SJCRH30 (cell line): ENCODE data around the gene DNAJC21. TPM values are rescaled to one million over a fixed set of nuclear protein-coding genes. Genes with fewer than 3 reads are reported as not detected.
A peak's percentile ranks its signal among the peaks of the same experiment; 100 is the strongest.

Experiments used
- DNase-seq, 2 experiments: peaks; one replicate each; pipeline ENCODE4 v3.0.0-alpha.2; 2015 to 2020
- H3K27ac ChIP-seq: fragments of 250-450 bp; sonication (Bioruptor Pico); 2 replicates; pipeline ENCODE4 v1.5.1; 2020; ENCODE audit warnings: mild to moderate bottlenecking, moderate library complexity
- H3K27me3 ChIP-seq: fragments of 250-450 bp; sonication (Bioruptor Pico); 2 replicates; pipeline ENCODE4 v1.5.1; 2020; ENCODE audit warnings: mild to moderate bottlenecking, moderate library complexity
- H3K36me3 ChIP-seq: fragments of 250-450 bp; sonication (Bioruptor Pico); 2 replicates; pipeline ENCODE4 v1.5.1; 2020; ENCODE audit warnings: mild to moderate bottlenecking, moderate library complexity
- H3K4me1 ChIP-seq: fragments of 250-450 bp; sonication (Bioruptor Pico); 2 replicates; pipeline ENCODE4 v1.5.1; 2020; ENCODE audit warnings: mild to moderate bottlenecking, moderate library complexity
- H3K4me3 ChIP-seq: fragments of 250-450 bp; sonication (Bioruptor Pico); 2 replicates; pipeline ENCODE4 v1.5.1; 2020; ENCODE audit warnings: mild to moderate bottlenecking, moderate library complexity
- H3K9me3 ChIP-seq: fragments of 250-450 bp; sonication (Bioruptor Pico); replicated peaks from 2 replicates; pipeline ENCODE4 v1.5.1; 2020; ENCODE audit warnings: mild to moderate bottlenecking, moderate library complexity
- total RNA-seq: library from RNA; depleted of rRNA; stranded (reverse); fragments of >200 nt; shearing (Covaris generic); gene quantifications from 2 replicates; pipeline ENCODE4 v1.2.3, GENCODE V29; 2014; rRNA removed

The DNAJC21 gene
- total RNA-seq, 1 experiment from 2014 or later = 68.8 TPM

GRCh38 chr5:34982823-34983222 is 53.5 kb downstream of the DNAJC21 start:
- peaks cover 4% of the 10 kb centered on the region; the same call in 1 of the 2 replicates for H3K9me3 ChIP-seq
- no peaks in the 10 kb centered on the region for H3K27me3 ChIP-seq
- no peak overlapping the region for H3K27ac ChIP-seq
- H3K4me1 ChIP-seq = no peaks in the 10 kb centered on the region
- no peak for DNase-seq
- H3K36me3 ChIP-seq = no peaks in the 10 kb centered on the region
- H3K4me3 ChIP-seq = no peak overlapping the region

- DNase-seq = no peak
- Histone ChIP-seq H3K27me3 (no peaks in the 10 kb centered on the region), H3K4me1 (no peaks in the 10 kb centered on the region), H3K36me3 (no peaks in the 10 kb centered on the region), H3K9me3 (peaks cover 4% of the 10 kb centered on the region; the same call in 1 of the 2 replicates), H3K27ac (no peak overlapping the region), H3K4me3 (no peak overlapping the region)
Measured at GRCh38 chr5:34986965-34987364, 57.6 kb downstream of the DNAJC21 start.

GRCh38 chr5:34991486-34992238 is 62.3 kb downstream of the DNAJC21 start:
- Histone ChIP-seq H3K4me3 (no peak overlapping the region), H3K4me1 (no peaks in the 10 kb centered on the region), H3K36me3 (no peaks in the 10 kb centered on the region), H3K9me3 (peaks cover 4% of the 10 kb centered on the region; the same call in 1 of the 2 replicates), H3K27me3 (no peaks in the 10 kb centered on the region), H3K27ac (no peak overlapping the region)
- no peak for DNase-seq

GRCh38 chr5:34993951-34994350 is 64.6 kb downstream of the DNAJC21 start:
- Histone ChIP-seq H3K36me3 (no peaks in the 10 kb centered on the region), H3K9me3 (no peaks in the 10 kb centered on the region; the same call in 1 of the 2 replicates), H3K4me1 (no peaks in the 10 kb centered on the region), H3K27ac (no peak overlapping the region), H3K4me3 (no peak overlapping the region), H3K27me3 (no peaks in the 10 kb centered on the region)
- DNase-seq = no peak

- no peak for DNase-seq
- Histone ChIP-seq H3K27ac (no peak overlapping the region), H3K4me3 (no peak overlapping the region), H3K4me1 (no peaks in the 10 kb centered on the region), H3K27me3 (no peaks in the 10 kb centered on the region), H3K36me3 (no peaks in the 10 kb centered on the region), H3K9me3 (no peaks in the 10 kb centered on the region; the same call in 1 of the 2 replicates)
Measured at GRCh38 chr5:34996261-34996660, 66.9 kb downstream of the DNAJC21 start.

- no peaks in the 10 kb centered on the region for H3K4me1 ChIP-seq
- H3K27ac ChIP-seq = no peak overlapping the region
- H3K9me3 ChIP-seq = no peaks in the 10 kb centered on the region
- H3K36me3 ChIP-seq = no peaks in the 10 kb centered on the region
- DNase-seq = peak; percentile 15 to 30
- no peak overlapping the region for H3K4me3 ChIP-seq
- peaks cover 1% of the 10 kb centered on the region; the same call in 1 of the 2 replicates for H3K27me3 ChIP-seq
Measured at GRCh38 chr5:34998058-34998789, 68.9 kb downstream of the DNAJC21 start.

- no peaks in the 10 kb centered on the region for H3K4me1 ChIP-seq
- no peak overlapping the region for H3K27ac ChIP-seq
- peaks cover 6% of the 10 kb centered on the region; the same call in 1 of the 2 replicates for H3K27me3 ChIP-seq
- no peak for DNase-seq
- no peak overlapping the region for H3K4me3 ChIP-seq
- no peaks in the 10 kb centered on the region for H3K36me3 ChIP-seq
- no peaks in the 10 kb centered on the region for H3K9me3 ChIP-seq
Measured at GRCh38 chr5:35001842-35002241, 72.5 kb downstream of the DNAJC21 start.

- Histone ChIP-seq H3K4me1 (no peaks in the 10 kb centered on the region), H3K27ac (no peak overlapping the region), H3K9me3 (no peaks in the 10 kb centered on the region), H3K36me3 (no peaks in the 10 kb centered on the region), H3K4me3 (no peak overlapping the region), H3K27me3 (peaks cover 6% of the 10 kb centered on the region; the same call in 1 of the 2 replicates)
- no peak for DNase-seq
Measured at GRCh38 chr5:35002459-35002858, 73.1 kb downstream of the DNAJC21 start.

GRCh38 chr5:35003018-35003957 is 73.9 kb downstream of the DNAJC21 start:
- no peaks in the 10 kb centered on the region for H3K36me3 ChIP-seq
- no peaks in the 10 kb centered on the region for H3K4me1 ChIP-seq
- peak; percentile 48 to 88 for DNase-seq
- H3K9me3 ChIP-seq = no peaks in the 10 kb centered on the region
- peaks cover 6% of the 10 kb centered on the region; the same call in 1 of the 2 replicates for H3K27me3 ChIP-seq
- H3K27ac ChIP-seq = no peak overlapping the region
- no peak overlapping the region for H3K4me3 ChIP-seq

GRCh38 chr5:35004200-35004599 is 74.8 kb downstream of the DNAJC21 start:
- H3K27ac ChIP-seq = no peak overlapping the region
- H3K27me3 ChIP-seq = peaks cover 6% of the 10 kb centered on the region; the same call in 1 of the 2 replicates
- H3K4me1 ChIP-seq = no peaks in the 10 kb centered on the region
- H3K4me3 ChIP-seq = no peak overlapping the region
- H3K9me3 ChIP-seq = no peaks in the 10 kb centered on the region
- no peak for DNase-seq
- H3K36me3 ChIP-seq = no peaks in the 10 kb centered on the region

- Histone ChIP-seq H3K9me3 (no peaks in the 10 kb centered on the region), H3K4me3 (no peak overlapping the region), H3K27me3 (peaks cover 6% of the 10 kb centered on the region; the same call in 1 of the 2 replicates), H3K36me3 (no peaks in the 10 kb centered on the region), H3K4me1 (no peaks in the 10 kb centered on the region), H3K27ac (no peak overlapping the region)
- DNase-seq = no peak
Measured at GRCh38 chr5:35004771-35005170, 75.4 kb downstream of the DNAJC21 start.

Other genes starting within 250 kb of the DNAJC21 start
- gene TTC23L, start 90.4 kb upstream of the DNAJC21 start, total RNA-seq = not detected in 2 replicates
- gene RAD1, start 14.1 kb upstream of the DNAJC21 start, total RNA-seq = 64.9 and 65.8 TPM in 2 replicates
- gene BRIX1, start 13.8 kb upstream of the DNAJC21 start, total RNA-seq = 145 and 161 TPM in 2 replicates
- gene AGXT2, start 118.4 kb downstream of the DNAJC21 start, total RNA-seq = not detected in 2 replicates